AG09309 (cell line): Measurements from ENCODE around the gene HSPA4L.

Source experiments
- DNase-seq: peaks from one replicate; pipeline ENCODE4 v3.0.0-alpha.2; 2010; ENCODE audit warnings: low read depth
- H3K4me3 ChIP-seq: 2 replicates; pipeline ENCODE4 v1.5.1; 2011; ENCODE audit warnings: mild to moderate bottlenecking, low read depth, low read length, moderate library complexity; ENCODE audit not compliant: control insufficient read depth
- TF ChIP-seq, protein P1 (sequence below): IDR thresholded peaks from 2 replicates; pipeline ENCODE4 v1.5.1; 2011; ENCODE audit warnings: mild to moderate bottlenecking, low read depth, low read length, inconsistent platforms; ENCODE audit not compliant: insufficient read depth, control insufficient read depth; ENCODE audit errors: missing control alignments

HSPA4L gene

DNA sequence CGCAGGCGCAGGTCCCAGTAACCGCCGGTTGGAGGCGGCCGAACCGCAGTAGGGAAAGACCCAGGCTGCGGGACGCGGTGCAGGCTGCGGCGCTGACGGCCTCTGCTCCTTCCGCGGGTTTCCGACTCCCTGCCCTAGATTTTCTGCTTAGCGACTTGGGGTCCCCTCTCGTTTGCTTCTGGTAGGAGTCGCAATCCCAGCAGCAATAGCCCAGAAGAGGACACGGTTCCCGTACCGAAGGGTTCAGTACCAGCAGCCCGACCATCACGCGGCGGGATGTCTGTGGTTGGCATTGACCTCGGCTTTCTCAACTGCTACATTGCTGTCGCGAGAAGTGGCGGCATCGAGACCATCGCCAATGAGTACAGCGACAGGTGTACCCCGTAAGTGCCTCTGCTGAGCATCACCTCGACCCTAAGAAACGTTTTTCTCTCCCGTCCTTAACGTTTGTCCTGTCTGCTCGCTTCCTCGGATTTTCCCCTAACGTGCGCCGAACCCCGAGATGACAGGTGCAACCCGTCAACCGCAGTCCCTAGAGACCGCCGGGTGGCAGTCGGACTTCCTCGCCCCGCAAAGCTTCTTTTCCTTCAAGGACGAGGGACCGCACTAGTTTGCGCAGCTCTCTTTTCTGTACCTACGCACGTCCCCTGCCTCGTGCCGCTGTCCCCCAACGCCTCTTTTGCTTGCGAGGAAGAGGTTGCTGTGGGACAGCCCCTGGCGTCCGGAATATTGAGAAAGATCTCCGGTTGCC, at the start of gene HSPA4L:
Gene HSPA4L, plus strand, starts transcription at position 48 of the 751 bp plus-strand sequence. Its CDS starts 229 bp downstream, at position 277.
- DNase-seq, result no peak
- TF ChIP-seq, protein P1, sequence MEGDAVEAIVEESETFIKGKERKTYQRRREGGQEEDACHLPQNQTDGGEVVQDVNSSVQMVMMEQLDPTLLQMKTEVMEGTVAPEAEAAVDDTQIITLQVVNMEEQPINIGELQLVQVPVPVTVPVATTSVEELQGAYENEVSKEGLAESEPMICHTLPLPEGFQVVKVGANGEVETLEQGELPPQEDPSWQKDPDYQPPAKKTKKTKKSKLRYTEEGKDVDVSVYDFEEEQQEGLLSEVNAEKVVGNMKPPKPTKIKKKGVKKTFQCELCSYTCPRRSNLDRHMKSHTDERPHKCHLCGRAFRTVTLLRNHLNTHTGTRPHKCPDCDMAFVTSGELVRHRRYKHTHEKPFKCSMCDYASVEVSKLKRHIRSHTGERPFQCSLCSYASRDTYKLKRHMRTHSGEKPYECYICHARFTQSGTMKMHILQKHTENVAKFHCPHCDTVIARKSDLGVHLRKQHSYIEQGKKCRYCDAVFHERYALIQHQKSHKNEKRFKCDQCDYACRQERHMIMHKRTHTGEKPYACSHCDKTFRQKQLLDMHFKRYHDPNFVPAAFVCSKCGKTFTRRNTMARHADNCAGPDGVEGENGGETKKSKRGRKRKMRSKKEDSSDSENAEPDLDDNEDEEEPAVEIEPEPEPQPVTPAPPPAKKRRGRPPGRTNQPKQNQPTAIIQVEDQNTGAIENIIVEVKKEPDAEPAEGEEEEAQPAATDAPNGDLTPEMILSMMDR, result peak; percentile 1
- peak within 1 kb of the TSS; percentile 83 for H3K4me3 ChIP-seq

GRCh38 chr4:127732623-127733328, 49.3 kb upstream of the HSPA4L start:
- TF ChIP-seq, protein P1, result peak; percentile 48
- no peak overlapping the region for H3K4me3 ChIP-seq
- DNase-seq, result peak; percentile 11

- TF ChIP-seq, protein P1, result no peak
- DNase-seq, result no peak
- H3K4me3 ChIP-seq, result no peak overlapping the region
Measured at GRCh38 chr4:127734976-127735375, 47.1 kb upstream of the HSPA4L start.

DNA sequence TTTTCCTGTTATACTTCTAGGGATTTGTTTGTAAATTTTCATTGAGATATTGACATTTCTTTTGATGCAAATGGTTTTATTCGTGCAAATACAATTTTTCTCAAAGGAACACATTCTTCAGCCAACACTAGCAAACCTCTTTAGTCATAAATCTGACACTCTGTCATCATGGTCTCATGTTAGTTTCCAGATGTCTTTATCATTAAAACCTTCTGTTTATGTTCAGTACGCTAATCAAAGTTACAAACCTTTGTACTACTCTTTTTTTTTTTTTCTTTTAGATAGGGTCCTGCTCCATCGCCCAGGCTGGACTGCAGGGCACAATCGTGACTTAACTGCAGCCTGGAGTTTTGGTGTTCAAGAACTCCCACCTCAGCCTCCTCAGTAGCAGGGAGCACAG, 44.8 kb upstream of the HSPA4L start:
- TF ChIP-seq, protein P1, result no peak
- no peak overlapping the region for H3K4me3 ChIP-seq
- no peak for DNase-seq

- H3K4me3 ChIP-seq, result no peak overlapping the region
- DNase-seq, result no peak
- TF ChIP-seq, protein P1, result no peak
Measured at GRCh38 chr4:127741247-127741646, 40.9 kb upstream of the HSPA4L start.

DNA sequence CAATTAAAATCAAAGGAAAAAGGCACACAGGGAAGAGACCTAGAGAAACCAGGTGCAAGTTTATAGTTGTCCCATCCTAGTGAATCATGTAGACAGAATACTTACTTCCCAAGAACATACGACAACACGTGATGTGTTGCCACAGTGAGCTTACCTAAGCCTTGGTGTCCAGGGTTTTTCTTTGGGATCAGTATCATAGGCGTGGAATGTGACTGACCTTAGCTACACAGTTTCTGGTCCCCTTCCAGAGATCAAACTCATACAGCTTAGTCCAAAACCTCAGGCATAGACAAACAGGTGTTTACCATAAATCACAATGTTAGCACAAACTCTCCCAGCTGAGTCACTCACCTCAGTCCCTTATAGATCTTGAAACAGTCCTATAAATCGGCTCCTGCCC, 34.2 kb upstream of the HSPA4L start:
- no peak overlapping the region for H3K4me3 ChIP-seq
- no peak for DNase-seq
- TF ChIP-seq, protein P1, result no peak

DNA sequence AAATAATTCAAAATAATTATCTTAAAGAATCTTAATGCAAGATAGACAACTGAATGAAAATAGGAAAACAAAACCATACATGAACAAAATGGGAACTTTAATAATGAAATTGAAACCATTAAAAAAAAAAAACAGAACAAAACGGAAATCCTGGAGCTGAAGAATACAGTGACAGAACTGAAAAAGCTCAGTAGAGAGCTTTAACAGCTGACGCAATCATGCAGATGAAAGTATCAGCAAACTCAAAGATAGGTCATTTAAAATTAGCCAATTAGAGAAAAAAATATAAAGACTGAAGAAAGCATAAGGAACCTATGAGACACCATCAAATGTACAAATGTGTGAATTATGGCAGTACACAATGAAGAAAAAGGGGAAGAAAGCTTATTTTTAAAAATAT, 33.2 kb upstream of the HSPA4L start:
- TF ChIP-seq, protein P1, result no peak
- H3K4me3 ChIP-seq, result no peak overlapping the region
- no peak for DNase-seq
